ENCODE results near the gene POLD3.

Gene POLD3

GRCh38 chr11:74675761-74676160 lies 83.4 kb downstream of the POLD3 start:
- DNase-seq = no peak

- DNase-seq = no peak
Observed at GRCh38 chr11:74676596-74676995, 84.2 kb downstream of the POLD3 start.

- no peak for DNase-seq
Observed at GRCh38 chr11:74677131-74677530, 84.7 kb downstream of the POLD3 start.

GRCh38 chr11:74678041-74678440 lies 85.7 kb downstream of the POLD3 start:
- DNase-seq = no peak

GRCh38 chr11:74678591-74679512 lies 86.5 kb downstream of the POLD3 start:
- DNase-seq = no peak

- DNase-seq = no peak
Observed at GRCh38 chr11:74679513-74679865, 87.1 kb downstream of the POLD3 start.

- DNase-seq = no peak
Observed at GRCh38 chr11:74680035-74680671, 87.8 kb downstream of the POLD3 start.

GRCh38 chr11:74680703-74681531 lies 88.5 kb downstream of the POLD3 start:
- DNase-seq = no peak

GRCh38 chr11:74681686-74682651 lies 89.6 kb downstream of the POLD3 start:
- DNase-seq = peak; percentile 36 to 74

- no peak for DNase-seq
Observed at GRCh38 chr11:74682731-74683278, 90.4 kb downstream of the POLD3 start.

- no peak for DNase-seq
Observed at GRCh38 chr11:74683279-74683871, 91.0 kb downstream of the POLD3 start.

- no peak for DNase-seq
Observed at GRCh38 chr11:74683941-74684481, 91.6 kb downstream of the POLD3 start.

GRCh38 chr11:74684661-74685060 lies 92.3 kb downstream of the POLD3 start:
- DNase-seq = no peak

- DNase-seq = no peak
Observed at GRCh38 chr11:74685338-74685737, 93.0 kb downstream of the POLD3 start.

- DNase-seq = no peak
Observed at GRCh38 chr11:74685905-74686304, 93.5 kb downstream of the POLD3 start.

- DNase-seq = no peak
Observed at GRCh38 chr11:74686792-74687191, 94.4 kb downstream of the POLD3 start.

- peak; percentile 9 to 21 for DNase-seq
Observed at GRCh38 chr11:74687237-74688023, 95.0 kb downstream of the POLD3 start.

GRCh38 chr11:74689666-74690065 lies 97.3 kb downstream of the POLD3 start:
- DNase-seq = no peak

GRCh38 chr11:74691755-74692154 lies 99.4 kb downstream of the POLD3 start:
- DNase-seq = no peak
